Measurements from ENCODE around the gene SH3BGRL2.

SH3BGRL2 gene

DNA sequence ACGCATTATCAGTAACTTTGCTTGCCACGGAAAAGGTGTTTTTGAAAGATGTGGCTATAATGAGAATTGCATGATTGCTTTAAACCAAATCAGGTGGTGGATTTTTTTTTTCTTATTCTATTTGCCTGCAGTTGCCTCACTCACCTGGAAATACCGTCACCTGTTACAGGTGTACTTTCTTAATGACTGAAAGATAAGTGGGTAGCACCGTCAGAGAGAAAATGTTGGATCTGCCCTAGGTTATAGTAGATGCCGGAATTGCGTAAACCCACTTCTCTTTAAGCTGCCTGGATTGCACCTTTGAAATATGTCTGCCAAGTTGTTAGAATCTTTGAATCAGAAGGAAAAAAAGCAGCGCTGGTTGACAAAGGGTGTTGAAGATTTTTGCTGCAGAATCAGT is 68.5 kb downstream of the SH3BGRL2 start:
- no peak for DNase-seq (ENCODE audit: low spot score)

DNA sequence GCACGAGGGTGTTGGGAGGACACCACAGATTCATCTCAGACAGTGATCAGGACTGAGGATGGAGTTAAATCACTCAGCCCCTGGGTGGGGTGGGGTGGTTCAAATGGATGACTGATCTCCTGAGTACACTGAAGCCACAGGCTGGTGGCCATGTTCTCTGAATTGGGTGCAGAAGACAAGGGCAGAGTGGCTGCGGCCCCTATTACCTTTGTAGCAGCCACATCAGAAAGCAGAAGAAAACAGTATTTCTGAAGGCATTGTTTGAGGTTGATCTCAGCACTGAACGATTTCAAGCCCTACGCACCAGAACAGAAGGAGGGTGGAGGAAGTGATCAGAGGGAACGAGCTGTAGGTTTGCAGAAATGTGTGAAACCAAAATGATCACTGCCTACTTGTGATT is 71.6 kb downstream of the SH3BGRL2 start:
- DNase-seq (ENCODE audit: low spot score) = peak; percentile 21

DNA sequence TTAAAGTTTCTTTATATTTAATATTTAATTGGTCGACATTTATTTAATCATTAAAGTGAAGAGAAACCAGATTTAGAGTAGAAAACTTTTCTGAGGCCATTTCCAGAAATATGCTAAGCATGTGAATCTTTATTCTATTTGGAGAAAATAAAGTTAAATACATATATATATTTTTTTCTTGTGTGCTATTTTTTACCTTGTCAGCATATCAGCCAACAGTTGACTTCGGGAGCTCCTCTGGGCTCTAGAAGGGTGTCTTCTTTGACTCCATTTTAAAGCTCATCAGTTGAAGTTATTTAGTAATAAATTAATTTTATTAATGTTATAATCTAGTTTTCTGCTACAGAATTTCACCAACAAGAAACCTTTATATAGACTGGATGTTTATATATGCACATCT is 73.1 kb downstream of the SH3BGRL2 start:
- no peak for DNase-seq (ENCODE audit: low spot score)

DNA sequence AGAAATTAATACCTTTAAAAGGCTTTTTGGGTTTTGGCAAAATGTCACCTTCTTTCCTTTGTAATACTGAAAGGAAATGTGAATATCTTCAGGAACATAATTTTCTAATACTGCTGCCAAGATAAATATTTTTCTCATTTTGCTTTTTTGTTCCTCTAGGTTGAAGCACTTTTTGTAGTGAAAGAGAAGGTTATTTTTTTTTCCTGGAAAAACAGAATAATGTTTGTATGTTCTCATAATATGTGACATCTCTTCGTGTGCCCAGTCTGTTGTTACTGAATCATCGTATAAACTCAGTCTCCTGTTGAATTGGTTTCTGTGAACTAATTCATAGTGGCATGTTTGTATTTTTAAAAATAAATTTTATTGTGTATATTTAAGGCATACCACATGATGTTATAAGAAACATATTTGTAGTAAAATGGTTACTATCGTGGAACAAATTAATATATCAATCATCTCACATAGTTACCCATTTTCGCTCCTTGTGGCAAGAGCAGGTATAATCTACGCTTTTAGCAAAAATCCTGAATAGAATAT is 74.4 kb downstream of the SH3BGRL2 start:
- no peak for DNase-seq (ENCODE audit: low spot score)

DNA sequence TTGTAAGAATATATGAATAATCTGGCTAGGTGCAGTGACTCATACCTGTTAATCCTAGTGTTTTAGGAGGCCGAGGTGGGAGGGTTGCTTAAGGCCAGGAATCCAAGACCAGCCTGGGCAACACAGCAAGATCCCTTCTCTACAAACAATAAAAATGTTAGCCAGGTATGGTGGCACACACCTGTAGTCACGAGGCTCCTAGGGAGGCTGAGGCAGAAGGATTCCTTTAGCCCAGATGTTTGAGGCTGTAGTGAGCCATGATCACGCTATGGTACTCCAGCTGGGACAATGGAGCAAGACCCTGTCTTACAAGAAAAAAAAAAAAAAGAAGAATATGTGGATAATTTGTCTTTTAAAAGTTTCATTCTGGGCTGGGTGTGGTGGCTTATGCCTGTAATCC is 75.4 kb downstream of the SH3BGRL2 start:
- no peak for DNase-seq (ENCODE audit: low spot score)

DNA sequence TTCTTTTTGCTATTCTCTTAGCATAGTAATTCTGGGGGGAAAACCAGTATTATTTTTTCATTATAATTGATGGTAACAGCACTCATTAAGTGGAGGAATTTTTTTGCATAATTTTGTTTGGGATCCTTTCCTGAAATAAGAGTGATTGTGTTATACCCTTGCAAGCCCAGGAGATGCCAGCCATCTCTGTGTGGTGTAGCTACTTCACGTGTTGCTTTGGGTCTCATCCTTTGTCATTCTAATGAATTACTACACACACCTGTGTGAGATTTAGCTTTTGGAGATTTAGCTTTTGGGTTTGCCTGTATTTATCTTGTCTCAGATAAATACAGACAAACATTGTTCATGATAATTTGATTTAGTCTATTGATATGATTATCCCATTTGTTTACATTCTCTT is 76.5 kb downstream of the SH3BGRL2 start:
- DNase-seq (ENCODE audit: low spot score) = no peak

DNA sequence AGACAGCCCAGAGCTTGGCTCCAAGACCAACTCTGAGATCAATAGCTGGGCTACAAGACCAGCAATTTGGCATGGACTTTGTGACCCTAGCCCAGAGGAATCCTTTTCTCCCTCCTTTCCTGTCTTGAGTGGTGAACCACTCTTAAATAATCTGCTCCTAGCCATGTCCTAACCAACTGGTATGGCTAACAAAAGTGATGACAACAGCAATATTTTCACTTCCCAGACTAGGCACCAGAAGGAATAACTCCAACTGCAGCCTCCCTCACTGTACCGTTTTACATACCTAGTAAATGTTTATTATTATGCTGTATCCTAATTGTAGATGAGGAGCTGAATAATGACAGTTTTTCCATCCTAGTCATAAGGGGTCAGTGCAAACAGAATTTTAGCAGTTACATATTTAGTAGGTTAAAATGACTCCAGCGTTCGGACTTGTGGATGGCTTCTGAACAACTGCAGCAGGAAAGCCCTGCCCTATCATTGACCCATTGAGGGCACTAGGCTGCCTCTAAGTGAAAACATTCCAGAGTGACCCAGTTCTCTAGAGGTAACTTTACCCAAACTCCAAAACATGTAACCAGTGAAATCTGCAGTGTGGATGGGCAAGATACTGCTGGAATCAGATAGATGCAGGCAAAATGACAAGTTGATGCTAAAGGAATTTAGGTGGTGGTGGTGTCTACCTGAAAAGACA is 77.1 kb downstream of the SH3BGRL2 start:
- no peak for DNase-seq (ENCODE audit: low spot score)

DNA sequence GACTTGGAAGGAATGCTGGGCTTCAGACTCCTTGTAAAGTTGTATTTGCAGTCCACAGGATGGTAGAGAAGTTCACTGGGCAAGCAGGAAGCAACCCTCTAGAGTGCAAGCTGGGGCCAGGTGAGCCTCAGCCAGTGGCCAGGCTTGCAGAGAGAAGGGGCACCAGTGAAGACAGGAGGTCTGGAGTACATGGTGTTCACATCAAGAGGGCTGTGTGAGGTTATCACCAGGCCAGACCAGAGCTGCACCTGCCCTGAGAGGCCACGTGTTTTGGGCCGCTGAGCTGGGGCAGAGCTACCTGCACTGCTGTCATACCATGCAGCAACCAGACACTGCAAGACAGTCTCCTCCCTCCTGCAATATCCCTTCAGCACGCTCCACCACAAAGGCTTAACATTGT is 79.0 kb downstream of the SH3BGRL2 start:
- no peak for DNase-seq (ENCODE audit: low spot score)

DNA sequence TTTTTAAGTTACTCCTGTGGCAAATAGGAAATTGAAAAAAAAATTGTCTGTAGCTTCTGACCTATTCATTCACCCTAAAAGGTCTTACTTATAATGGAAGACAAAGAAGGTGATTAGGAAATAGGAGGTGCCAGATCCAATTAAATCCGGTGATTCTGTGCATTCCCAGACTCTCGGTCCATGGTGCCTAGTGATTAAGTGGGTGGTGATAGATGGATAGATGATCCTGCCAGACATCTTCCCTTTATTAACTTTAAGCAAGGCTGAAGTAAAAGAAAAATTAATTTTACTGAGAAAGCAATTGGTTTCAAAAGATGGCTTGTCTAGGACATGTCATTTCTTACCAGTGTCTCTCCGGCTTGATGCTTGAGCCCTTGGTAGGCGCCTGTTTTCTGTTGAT is 80.0 kb downstream of the SH3BGRL2 start:
- DNase-seq (ENCODE audit: low spot score) = no peak

DNA sequence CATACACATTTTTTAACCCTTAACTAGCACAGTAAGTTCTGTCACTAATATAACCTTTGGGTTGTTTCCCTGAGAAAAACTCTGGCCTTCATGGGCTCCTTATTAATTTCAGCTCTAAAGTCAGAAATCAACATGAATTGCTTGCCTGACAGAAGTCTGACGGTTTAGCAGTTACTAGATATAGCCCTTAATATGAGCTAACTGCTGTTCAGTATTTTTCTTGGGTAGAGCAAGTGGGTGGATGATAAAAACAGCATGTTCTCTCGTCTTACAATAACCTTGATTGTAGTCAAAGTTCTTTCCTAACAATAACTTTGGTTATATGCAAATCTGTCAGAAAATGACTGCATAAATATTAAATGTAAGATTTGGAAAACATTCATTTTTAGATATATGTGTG is 81.0 kb downstream of the SH3BGRL2 start:
- DNase-seq (ENCODE audit: low spot score) = no peak

DNA sequence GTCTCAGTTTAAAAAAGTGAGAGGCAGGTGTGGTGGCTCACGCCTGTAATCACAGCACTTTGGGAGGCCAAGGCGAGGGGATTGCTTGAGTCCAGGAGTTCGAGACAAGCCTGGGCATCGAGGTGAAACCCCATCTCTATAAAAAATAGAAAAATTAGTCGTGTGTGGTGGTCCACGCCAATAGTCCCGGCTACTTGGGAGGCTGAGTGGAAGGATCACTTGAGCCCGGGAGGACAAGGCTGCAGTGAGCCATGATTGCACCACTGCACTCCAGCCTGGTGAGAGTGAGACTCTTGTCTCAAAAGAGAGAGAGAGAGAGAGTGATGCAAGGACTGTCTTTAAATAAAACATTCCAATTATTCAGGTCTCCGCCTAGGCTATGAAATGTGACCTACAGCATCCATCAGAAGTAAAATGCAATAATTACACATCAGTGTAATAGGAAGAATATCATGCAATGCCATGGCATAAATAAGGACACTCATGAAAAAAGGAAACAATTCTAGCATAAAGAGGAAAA is 81.5 kb downstream of the SH3BGRL2 start:
- DNase-seq (ENCODE audit: low spot score) = no peak

DNA sequence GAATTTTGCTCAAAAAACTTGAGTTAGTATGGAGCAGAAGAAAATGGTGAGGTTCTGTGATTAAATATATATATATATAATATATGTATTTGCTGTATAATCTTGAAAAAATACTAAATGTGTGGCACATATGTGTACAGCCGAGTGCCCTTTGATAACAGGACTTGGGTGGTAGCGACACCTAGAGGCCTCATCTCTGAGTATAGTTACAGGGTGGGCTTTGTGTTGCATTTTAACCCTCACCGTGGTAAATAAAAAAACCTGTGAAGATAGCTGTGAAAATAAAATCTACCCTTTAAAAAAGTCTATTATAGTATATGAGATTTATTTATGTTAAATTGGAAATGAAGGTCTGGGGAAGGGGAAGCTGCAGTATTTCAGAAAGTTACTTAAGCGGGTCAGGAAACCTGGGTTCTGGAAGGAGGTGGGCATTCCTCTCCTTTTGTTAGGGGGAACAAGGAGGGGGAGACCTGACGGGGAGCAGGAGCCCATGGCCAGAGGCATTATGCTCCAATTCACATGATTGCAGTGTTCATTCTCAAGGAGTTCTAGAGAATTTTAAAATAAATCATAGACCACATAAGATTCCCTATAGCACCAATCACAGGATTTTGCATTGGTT is 82.7 kb downstream of the SH3BGRL2 start:
- DNase-seq (ENCODE audit: low spot score) = peak; percentile 42

DNA sequence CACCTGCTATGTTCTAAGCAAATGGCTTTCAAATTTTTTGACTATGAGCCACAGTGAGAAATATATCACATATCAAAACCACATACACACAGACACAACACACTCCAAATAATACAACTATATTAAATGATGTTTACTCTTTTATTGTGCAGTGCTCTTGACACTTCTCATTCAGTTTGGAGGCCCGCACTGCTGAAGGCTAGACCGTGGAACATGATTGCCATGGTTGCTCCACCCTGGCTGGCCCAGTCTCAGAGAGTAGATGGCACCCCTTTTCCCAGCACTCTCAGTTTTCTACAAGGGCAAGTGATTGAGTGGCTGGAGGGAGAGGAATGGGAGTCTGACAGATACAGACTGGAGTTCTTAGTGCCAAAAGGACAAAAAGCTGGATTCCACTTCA is 86.9 kb downstream of the SH3BGRL2 start:
- no peak for DNase-seq (ENCODE audit: low spot score)

DNA sequence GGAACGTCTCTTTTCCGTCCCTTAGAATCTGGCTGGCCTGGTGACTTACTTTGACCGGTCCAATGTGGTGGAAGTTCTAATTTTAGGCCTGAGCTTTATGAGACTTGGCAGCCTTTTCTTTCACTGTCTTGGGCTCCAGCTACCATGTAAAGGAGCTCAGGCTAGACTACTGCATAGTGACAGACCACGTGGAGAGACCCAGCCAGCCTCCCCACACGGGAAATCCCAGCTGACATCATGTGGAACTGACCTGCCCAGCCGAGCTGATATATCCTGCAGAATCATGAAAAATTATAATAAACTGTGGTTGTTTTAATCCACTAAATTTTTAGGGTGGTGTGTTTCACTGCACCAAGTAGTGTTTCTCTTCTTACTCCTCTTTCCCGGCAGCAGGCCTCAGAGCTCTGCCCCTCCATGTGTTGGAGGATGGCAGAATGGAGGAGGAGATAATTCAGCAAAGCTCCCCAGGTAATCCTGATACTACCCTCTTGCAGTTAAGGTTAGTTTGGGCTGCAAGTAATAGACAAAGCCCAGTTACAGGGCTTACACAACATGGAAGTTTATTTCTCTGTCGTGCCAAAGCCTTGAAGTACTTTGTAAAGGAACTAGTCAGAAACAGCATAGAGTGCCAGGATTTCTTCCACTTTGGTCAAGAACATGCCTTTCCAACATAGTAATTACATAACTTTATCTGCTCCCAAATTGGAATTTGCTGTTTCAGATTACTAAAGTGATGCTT is 87.5 kb downstream of the SH3BGRL2 start:
- no peak for DNase-seq (ENCODE audit: low spot score)

DNA sequence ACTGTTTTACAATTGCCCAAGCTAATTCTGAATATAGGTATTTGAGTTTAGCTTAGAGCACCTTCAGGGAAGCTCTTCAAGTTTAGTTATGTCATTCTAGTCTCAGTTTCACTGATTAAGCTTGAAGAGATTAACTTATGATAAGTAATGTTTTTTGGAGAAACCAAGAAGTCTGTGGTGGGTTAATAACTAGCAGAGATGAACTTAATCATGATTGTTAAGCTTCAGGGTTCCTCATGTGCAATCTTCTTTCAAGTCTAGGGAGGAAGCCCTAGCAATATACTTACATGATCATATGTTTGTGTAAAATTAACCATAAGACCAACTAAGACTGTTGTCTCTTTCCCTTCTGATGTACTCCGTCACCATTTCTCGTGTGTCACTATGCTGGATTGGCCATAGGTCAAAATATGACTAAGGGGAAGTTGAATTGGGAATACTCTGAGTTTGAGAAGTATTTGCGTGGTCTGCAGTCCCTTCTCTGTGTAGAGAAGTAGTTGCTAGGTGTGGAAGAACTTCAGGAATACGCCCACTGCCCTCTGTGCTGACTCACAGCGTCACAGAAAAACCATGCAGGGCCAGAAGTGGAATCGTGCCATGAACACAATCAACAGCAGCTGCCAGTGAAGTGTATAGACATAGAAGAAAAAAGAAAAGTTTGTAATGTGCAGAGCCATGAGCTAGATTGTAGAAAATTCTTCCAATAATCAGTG is 88.3 kb downstream of the SH3BGRL2 start:
- no peak for DNase-seq (ENCODE audit: low spot score)

DNA sequence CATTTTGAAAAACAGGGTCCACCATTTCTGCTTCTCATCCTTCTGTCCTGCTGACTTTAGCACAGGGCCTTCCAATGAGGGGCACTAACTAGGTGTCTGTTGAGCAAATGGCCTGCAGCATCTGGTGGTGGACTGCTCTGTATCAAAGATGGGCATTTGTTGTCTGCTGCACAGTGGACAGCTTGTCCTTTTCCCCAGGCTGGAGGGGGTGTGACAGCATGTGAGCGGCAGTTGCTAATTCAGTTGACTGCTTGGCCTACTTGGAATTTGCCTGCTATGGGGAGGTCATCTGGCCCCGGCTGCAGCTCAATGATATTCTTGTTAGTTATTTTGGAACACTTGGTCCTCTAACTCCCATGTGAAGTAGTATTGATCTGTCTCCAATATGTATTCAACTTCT is 93.7 kb downstream of the SH3BGRL2 start:
- DNase-seq (ENCODE audit: low spot score) = no peak

DNA sequence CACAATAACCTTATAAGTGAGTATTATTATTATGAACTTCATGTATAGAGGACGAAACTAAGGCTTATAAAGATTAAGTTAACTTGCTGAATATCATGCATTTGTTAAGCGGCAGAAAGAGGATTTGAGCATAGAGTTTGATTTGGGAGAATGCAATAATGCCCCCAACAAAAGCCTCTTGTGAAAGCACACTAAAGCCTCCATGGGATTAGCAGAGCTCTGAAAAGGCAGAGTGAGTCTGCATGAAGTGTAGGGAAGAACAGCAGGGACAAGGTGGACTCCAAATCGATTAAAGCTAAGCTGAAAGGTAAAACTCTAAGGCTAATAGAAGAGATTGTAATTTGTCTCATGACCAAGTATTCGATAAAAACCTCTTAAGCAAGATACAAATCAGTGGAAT is 100.3 kb downstream of the SH3BGRL2 start:
- no peak for DNase-seq (ENCODE audit: low spot score)

DNA sequence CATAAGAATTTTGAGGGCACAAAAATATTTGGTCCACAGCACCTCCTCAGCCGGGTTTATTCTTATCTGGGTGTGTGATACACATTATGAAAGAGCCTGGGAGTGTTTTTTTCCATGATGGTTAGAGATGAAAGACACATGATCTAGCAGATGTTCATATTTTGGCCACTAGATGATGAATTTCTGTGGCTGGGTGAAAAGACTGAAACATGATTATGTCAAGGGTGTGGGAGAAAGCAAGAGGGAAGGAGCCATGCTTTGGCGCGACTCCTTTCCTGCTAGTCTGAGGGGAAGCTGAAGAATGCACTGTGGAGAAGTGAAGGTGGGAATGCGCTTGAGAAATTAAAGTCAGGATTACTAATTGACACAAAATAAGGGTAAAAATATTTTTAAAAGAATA is 102.3 kb downstream of the SH3BGRL2 start:
- no peak for DNase-seq (ENCODE audit: low spot score)

DNA sequence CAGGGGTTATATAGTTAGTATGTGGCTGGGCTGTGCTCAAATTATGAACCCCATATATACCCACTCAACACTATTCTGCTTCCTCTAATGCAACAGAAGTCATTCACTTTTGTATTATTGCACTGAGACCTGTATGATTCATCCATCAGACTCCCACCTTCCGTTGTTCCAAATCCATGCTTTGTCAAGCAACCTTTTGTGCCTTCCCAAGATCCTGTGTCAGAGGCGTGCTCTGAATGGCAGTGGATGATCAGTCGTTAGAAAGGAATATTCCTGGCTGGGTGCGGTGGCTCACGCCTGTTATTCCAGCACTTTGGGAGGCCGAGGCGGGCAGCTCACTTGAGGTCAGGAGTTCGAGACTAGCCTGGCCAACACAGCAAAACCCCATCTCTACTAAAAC is 103.2 kb downstream of the SH3BGRL2 start:
- DNase-seq (ENCODE audit: low spot score) = no peak

DNA sequence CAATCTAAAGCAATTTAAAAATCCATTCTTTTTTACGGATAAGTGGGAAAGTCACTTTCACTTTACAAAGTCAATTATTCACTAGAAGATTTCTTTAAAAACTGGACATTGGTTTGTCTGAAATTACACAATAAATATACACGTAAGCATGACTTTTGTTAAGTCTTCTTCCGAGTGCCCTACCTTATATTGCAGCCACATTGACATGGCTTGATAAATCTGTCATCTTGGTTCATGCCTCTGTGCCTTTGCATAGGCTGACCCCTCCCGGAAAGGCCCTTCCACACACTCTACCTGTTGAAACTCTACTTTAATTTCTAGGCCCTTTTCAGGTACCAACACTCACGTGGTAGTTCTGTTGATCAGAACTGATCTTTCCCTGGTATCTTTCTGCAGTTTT is 104.1 kb downstream of the SH3BGRL2 start:
- no peak for DNase-seq (ENCODE audit: low spot score)

DNA sequence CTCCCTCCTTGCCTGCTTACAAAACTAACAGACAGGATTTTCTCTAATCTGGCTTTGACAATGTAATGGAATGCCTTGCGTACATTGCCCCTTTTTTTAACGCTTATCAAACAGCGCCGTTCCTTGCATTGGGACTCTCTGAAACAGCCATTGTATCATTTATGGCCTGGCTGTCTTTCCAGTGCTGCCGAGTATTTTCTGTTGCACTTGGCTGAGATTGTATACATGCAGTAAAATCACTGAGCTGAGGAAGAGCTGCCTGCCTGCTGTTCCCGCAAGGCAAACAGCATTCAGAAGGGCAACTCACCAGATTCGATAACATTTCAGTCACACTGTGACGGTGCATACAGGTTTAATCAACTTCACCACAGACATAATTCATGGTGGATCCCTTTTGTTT is 106.0 kb downstream of the SH3BGRL2 start:
- DNase-seq (ENCODE audit: low spot score) = no peak

DNA sequence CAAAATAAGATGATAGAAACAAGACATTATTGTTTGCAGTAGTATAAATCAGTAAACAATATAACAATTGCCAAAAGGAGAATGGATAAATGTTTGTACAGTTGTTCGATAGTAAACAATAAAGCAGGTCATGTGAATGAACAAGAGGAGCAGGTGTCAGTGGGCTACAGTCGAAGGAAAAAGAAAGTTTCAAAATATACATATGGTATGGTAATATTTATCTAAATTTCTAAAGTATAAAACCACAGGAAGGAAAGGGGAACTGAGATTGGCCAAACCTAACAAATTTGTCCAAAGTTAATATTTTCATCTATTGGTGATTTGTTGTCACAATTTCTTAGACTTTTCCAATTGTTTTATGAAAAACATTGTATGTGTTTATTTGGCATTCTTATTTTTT is 110.9 kb downstream of the SH3BGRL2 start:
- DNase-seq (ENCODE audit: low spot score) = no peak
